Astrocyte (in vitro differentiated cells and primary cell): ENCODE results near the gene NUMB.

ENCODE experiments used
- EZH2 ChIP-seq: IDR thresholded peaks from 2 replicates; pipeline ENCODE4 v1.6.1; 2012; ENCODE audit warnings: mild to moderate bottlenecking, low read length, inconsistent platforms; ENCODE audit not compliant: insufficient read depth
- TF ChIP-seq, protein P1 (sequence below): IDR thresholded peaks from 2 replicates; pipeline ENCODE4 v1.5.1; 2011; ENCODE audit warnings: low read depth, mild to moderate bottlenecking, inconsistent platforms, low read length, moderate library complexity; ENCODE audit not compliant: insufficient read depth

- TF ChIP-seq, protein P1, sequence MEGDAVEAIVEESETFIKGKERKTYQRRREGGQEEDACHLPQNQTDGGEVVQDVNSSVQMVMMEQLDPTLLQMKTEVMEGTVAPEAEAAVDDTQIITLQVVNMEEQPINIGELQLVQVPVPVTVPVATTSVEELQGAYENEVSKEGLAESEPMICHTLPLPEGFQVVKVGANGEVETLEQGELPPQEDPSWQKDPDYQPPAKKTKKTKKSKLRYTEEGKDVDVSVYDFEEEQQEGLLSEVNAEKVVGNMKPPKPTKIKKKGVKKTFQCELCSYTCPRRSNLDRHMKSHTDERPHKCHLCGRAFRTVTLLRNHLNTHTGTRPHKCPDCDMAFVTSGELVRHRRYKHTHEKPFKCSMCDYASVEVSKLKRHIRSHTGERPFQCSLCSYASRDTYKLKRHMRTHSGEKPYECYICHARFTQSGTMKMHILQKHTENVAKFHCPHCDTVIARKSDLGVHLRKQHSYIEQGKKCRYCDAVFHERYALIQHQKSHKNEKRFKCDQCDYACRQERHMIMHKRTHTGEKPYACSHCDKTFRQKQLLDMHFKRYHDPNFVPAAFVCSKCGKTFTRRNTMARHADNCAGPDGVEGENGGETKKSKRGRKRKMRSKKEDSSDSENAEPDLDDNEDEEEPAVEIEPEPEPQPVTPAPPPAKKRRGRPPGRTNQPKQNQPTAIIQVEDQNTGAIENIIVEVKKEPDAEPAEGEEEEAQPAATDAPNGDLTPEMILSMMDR = no peak
- TF ChIP-seq EZH2 = no peak
Measured at GRCh38 chr14:73457924-73458182, 493 bp downstream of the NUMB start.
